Panc1 (cell line): ENCODE data around the gene ATXN7L1.

ENCODE experiments used
- CTCF ChIP-seq: fragments of 450-650 bp; IDR thresholded peaks from 2 replicates; pipeline ENCODE4 v1.5.1; 2017; ENCODE audit warnings: mild to moderate bottlenecking
- POLR2AphosphoS5 ChIP-seq: IDR thresholded peaks from 2 replicates; pipeline ENCODE4 v1.6.1; 2012; ENCODE audit warnings: mild to moderate bottlenecking, low read depth, low read length, moderate library complexity
- SIN3A ChIP-seq: IDR thresholded peaks from 2 replicates; pipeline ENCODE4 v1.6.1; 2012; ENCODE audit warnings: low read depth, mild to moderate bottlenecking, low read length, moderate library complexity, borderline replicate concordance; ENCODE audit not compliant: insufficient read depth

DNA sequence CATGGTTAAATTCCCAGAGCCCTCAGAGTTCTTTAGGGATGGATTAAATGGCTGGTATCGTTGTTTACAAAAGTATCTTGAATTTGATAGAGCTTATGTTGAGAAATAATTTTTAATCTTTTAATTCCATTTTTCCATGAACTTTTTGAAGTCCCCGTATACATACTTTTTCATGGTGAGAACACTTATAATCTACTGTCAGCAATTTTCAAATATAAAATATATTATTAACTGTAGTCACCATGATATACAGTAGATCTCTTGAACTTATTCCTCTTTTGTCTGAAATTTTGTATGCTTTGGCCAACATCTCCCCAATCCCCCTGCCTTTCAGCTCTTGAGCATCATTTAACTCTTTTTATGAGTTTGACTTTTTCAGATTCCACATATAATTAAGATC lies 304.5 kb downstream of the ATXN7L1 start:
- TF ChIP-seq CTCF (no peak), POLR2AphosphoS5 (no peak), SIN3A (no peak)
